ENCODE data around the gene DCBLD1. TPM values are rescaled to one million over a fixed set of nuclear protein-coding genes. Genes with fewer than 3 reads are reported as not detected.

Gene DCBLD1
- total and polyA plus RNA-seq, 2 donors (not counting 1 experiment from before 2014, with no cell fraction given) = 35.2 to 44.4 TPM

GRCh38 chr6:117448732-117449485 lies 33.6 kb upstream of the DCBLD1 start:
- Histone ChIP-seq H3K4me3 (replicated peaks in 1 of 4; ENCODE audit: control extremely low read depth in 1 of 4, insufficient read depth in 1 of 4, low read depth in 3 of 4, low read length in 4 of 4) (no peak overlapping the region), H3K79me2 (ENCODE audit: control insufficient read depth, insufficient read depth, low read length) (no peaks in the 10 kb centered on the region), H4K20me1 (ENCODE audit: control insufficient read depth, extremely low read depth, insufficient read depth, low read length) (no peaks in the 10 kb centered on the region), H3K4me2 (ENCODE audit: extremely low read depth, insufficient read depth, low read length) (peak overlapping the region; percentile 38), H2AFZ (ENCODE audit: low read length) (no peak overlapping the region), H3K27ac (ENCODE audit: insufficient read depth, low read length) (no peak overlapping the region), H3K9ac (ENCODE audit: insufficient read depth, low read length) (no peak overlapping the region), H3K27me3 (ENCODE audit: control insufficient read depth, insufficient read depth, low read length) (no peaks in the 10 kb centered on the region), H3K36me3 (ENCODE audit: control insufficient read depth, insufficient read depth, low read length) (no peaks in the 10 kb centered on the region), H3K4me1 (ENCODE audit: control insufficient read depth, extremely low read depth, insufficient read depth, low read length) (peaks cover 15% of the 10 kb centered on the region), H3K9me3 (ENCODE audit: control insufficient read depth, insufficient read depth, low read depth, low read length) (no peaks in the 10 kb centered on the region)
- TF ChIP-seq, protein P1, sequence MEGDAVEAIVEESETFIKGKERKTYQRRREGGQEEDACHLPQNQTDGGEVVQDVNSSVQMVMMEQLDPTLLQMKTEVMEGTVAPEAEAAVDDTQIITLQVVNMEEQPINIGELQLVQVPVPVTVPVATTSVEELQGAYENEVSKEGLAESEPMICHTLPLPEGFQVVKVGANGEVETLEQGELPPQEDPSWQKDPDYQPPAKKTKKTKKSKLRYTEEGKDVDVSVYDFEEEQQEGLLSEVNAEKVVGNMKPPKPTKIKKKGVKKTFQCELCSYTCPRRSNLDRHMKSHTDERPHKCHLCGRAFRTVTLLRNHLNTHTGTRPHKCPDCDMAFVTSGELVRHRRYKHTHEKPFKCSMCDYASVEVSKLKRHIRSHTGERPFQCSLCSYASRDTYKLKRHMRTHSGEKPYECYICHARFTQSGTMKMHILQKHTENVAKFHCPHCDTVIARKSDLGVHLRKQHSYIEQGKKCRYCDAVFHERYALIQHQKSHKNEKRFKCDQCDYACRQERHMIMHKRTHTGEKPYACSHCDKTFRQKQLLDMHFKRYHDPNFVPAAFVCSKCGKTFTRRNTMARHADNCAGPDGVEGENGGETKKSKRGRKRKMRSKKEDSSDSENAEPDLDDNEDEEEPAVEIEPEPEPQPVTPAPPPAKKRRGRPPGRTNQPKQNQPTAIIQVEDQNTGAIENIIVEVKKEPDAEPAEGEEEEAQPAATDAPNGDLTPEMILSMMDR (conservative IDR thresholded peaks at IDR 0.05 in 1 of 2, IDR thresholded peaks at IDR 0.05 in 1 of 2; ENCODE audit: low read depth in 1 of 2, low read length in 2 of 2) = no peak
- no peak for TF ChIP-seq EZH2 (IDR thresholded peaks at IDR 0.05; ENCODE audit: low read length, missing control alignments)
- peak; percentile 89 to 97 for DNase-seq (ENCODE audit: low read depth in 2 of 2)

GRCh38 chr6:117449549-117450439 lies 32.7 kb upstream of the DCBLD1 start:
- peak; percentile 81 to 88 for DNase-seq (ENCODE audit: low read depth in 2 of 2)

More at GRCh38 chr6:117449549-117450439, 32.7 kb upstream of the DCBLD1 start:
- Histone ChIP-seq H2AFZ (ENCODE audit: low read length) (peak overlapping the region; percentile 67), H3K9me3 (ENCODE audit: control insufficient read depth, insufficient read depth, low read depth, low read length) (no peaks in the 10 kb centered on the region), H3K9ac (ENCODE audit: insufficient read depth, low read length) (no peak overlapping the region), H4K20me1 (ENCODE audit: control insufficient read depth, extremely low read depth, insufficient read depth, low read length) (no peaks in the 10 kb centered on the region), H3K79me2 (ENCODE audit: control insufficient read depth, insufficient read depth, low read length) (no peaks in the 10 kb centered on the region), H3K27ac (ENCODE audit: insufficient read depth, low read length) (peak overlapping the region; percentile 6), H3K27me3 (ENCODE audit: control insufficient read depth, insufficient read depth, low read length) (no peaks in the 10 kb centered on the region), H3K4me1 (ENCODE audit: control insufficient read depth, extremely low read depth, insufficient read depth, low read length) (peaks cover 15% of the 10 kb centered on the region), H3K36me3 (ENCODE audit: control insufficient read depth, insufficient read depth, low read length) (no peaks in the 10 kb centered on the region), H3K4me3 (replicated peaks in 1 of 4; ENCODE audit: control extremely low read depth in 1 of 4, insufficient read depth in 1 of 4, low read depth in 3 of 4, low read length in 4 of 4) (peak overlapping the region in 1 of 4 experiments; percentile 20), H3K4me2 (ENCODE audit: extremely low read depth, insufficient read depth, low read length) (peak overlapping the region; percentile 66)
- TF ChIP-seq, protein P1 (conservative IDR thresholded peaks at IDR 0.05 in 1 of 2, IDR thresholded peaks at IDR 0.05 in 1 of 2; ENCODE audit: low read depth in 1 of 2, low read length in 2 of 2) = peak; percentile 58 to 63
- no peak for TF ChIP-seq EZH2 (IDR thresholded peaks at IDR 0.05; ENCODE audit: low read length, missing control alignments)
